H9 (cell line): ENCODE measurements around the gene SNX15. TPM values are rescaled to one million over a fixed set of nuclear protein-coding genes. Genes with fewer than 3 reads are reported as not detected.

Experiments used
- DNase-seq: peaks from one replicate; pipeline ENCODE4 v3.0.0-alpha.2; 2017
- H2AFZ ChIP-seq: one replicate; pipeline ENCODE4 v1.6.1; 2013; ENCODE audit warnings: mild to moderate bottlenecking, low read length, control low read depth, moderate library complexity
- H2AK5ac ChIP-seq: 2 replicates; pipeline ENCODE4 v1.6.1; 2013; ENCODE audit warnings: low read length, control low read depth, mixed read lengths; ENCODE audit not compliant: insufficient read length
- H2BK120ac ChIP-seq: one replicate; pipeline ENCODE4 v1.6.1; 2013; ENCODE audit warnings: low read depth, mild to moderate bottlenecking, low read length, control low read depth, inconsistent platforms; ENCODE audit not compliant: poor library complexity, severe bottlenecking
- H2BK12ac ChIP-seq: 2 replicates; pipeline ENCODE4 v1.6.1; 2013; ENCODE audit warnings: low read length, control low read depth, mixed read lengths, low read depth; ENCODE audit not compliant: insufficient read length
- H2BK15ac ChIP-seq: 2 replicates; pipeline ENCODE4 v1.6.1; 2013; ENCODE audit warnings: low read depth, low read length, control low read depth
- H2BK20ac ChIP-seq: one replicate; pipeline ENCODE4 v1.6.1; 2013; ENCODE audit warnings: low read depth, mild to moderate bottlenecking, low read length, control low read depth, inconsistent platforms; ENCODE audit not compliant: poor library complexity, severe bottlenecking
- H2BK5ac ChIP-seq: 2 replicates; pipeline ENCODE4 v1.6.1; 2013; ENCODE audit warnings: low read length, control low read depth, mixed read lengths; ENCODE audit not compliant: insufficient read length
- H3K14ac ChIP-seq: 2 replicates; pipeline ENCODE4 v1.6.1; 2013; ENCODE audit warnings: low read length, control low read depth; ENCODE audit not compliant: insufficient read depth
- H3K18ac ChIP-seq: 2 replicates; pipeline ENCODE4 v1.6.1; 2013; ENCODE audit warnings: low read depth, mild to moderate bottlenecking, mixed read lengths, low read length, control low read depth; ENCODE audit not compliant: insufficient read length
- H3K23ac ChIP-seq: 2 replicates; pipeline ENCODE4 v1.6.1; 2013; ENCODE audit warnings: low read length, control low read depth, mixed read lengths, low read depth; ENCODE audit not compliant: insufficient read length
- H3K23me2 ChIP-seq: 2 replicates; pipeline ENCODE4 v1.6.1; 2013; ENCODE audit warnings: low read depth, mild to moderate bottlenecking, mixed read lengths, low read length, control low read depth; ENCODE audit not compliant: insufficient read length, poor library complexity, severe bottlenecking
- H3K27ac ChIP-seq: 2 replicates; pipeline ENCODE4 v1.5.1; 2013; ENCODE audit warnings: low read length, control low read depth, mixed read lengths, low read depth; ENCODE audit not compliant: insufficient read length
- H3K27me3 ChIP-seq: 2 replicates; pipeline ENCODE4 v1.6.1; 2013; ENCODE audit warnings: low read length, control low read depth, inconsistent platforms; ENCODE audit not compliant: insufficient read depth
- H3K4ac ChIP-seq: 2 replicates; pipeline ENCODE4 v1.6.1; 2013; ENCODE audit warnings: low read depth, mild to moderate bottlenecking, control low read depth, inconsistent platforms, low read length, moderate library complexity
- H3K4me1 ChIP-seq: 2 replicates; pipeline ENCODE4 v1.6.1; 2013; ENCODE audit warnings: low read length, control low read depth, inconsistent platforms; ENCODE audit not compliant: insufficient read depth
- H3K4me2 ChIP-seq: 2 replicates; pipeline ENCODE4 v1.6.1; 2013; ENCODE audit warnings: low read length, control low read depth, mixed read lengths; ENCODE audit not compliant: insufficient read length, insufficient read depth
- H3K56ac ChIP-seq: 2 replicates; pipeline ENCODE4 v1.6.1; 2013; ENCODE audit warnings: low read depth, mild to moderate bottlenecking, mixed read lengths, low read length, control low read depth; ENCODE audit not compliant: insufficient read length
- H3K79me1 ChIP-seq: 2 replicates; pipeline ENCODE4 v1.6.1; 2013; ENCODE audit warnings: low read depth, mild to moderate bottlenecking, moderate library complexity, low read length, control low read depth, inconsistent platforms; ENCODE audit not compliant: insufficient read depth, poor library complexity, severe bottlenecking
- H3K79me2 ChIP-seq: 2 replicates; pipeline ENCODE4 v1.6.1; 2013; ENCODE audit warnings: low read length, control low read depth, inconsistent platforms; ENCODE audit not compliant: insufficient read depth
- H3K9ac ChIP-seq: 2 replicates; pipeline ENCODE4 v1.6.1; 2013; ENCODE audit warnings: low read length, control low read depth, mixed read lengths; ENCODE audit not compliant: insufficient read length; ENCODE audit errors: extremely low read depth
- H3K9me3 ChIP-seq: one replicate; pipeline ENCODE4 v1.6.1; 2013; ENCODE audit warnings: low read depth, low read length, inconsistent platforms; ENCODE audit not compliant: control insufficient read depth
- H3T11ph ChIP-seq: one replicate; pipeline ENCODE4 v1.6.1; 2013; ENCODE audit warnings: mild to moderate bottlenecking, low read length, control low read depth, inconsistent platforms
- H4K20me1 ChIP-seq: one replicate; pipeline ENCODE4 v1.6.1; 2013; ENCODE audit not compliant: control insufficient read depth, insufficient read length, insufficient read depth
- H4K5ac ChIP-seq: 2 replicates; pipeline ENCODE4 v1.6.1; 2013; ENCODE audit warnings: low read depth, mild to moderate bottlenecking, mixed read lengths, low read length, control low read depth; ENCODE audit not compliant: insufficient read length
- H4K8ac ChIP-seq: replicated peaks from 2 replicates; pipeline ENCODE4 v1.6.1; 2013; ENCODE audit warnings: low read length, control low read depth, mixed read lengths, low read depth; ENCODE audit not compliant: insufficient read length
- H4K91ac ChIP-seq: 2 replicates; pipeline ENCODE4 v1.6.1; 2013; ENCODE audit warnings: low read depth, mild to moderate bottlenecking, moderate library complexity, mixed read lengths, low read length, control low read depth; ENCODE audit not compliant: insufficient read length
- H3K27ac Mint-ChIP-seq, 3 experiments: 2 replicates in 2 of 3; 3 replicates in 1 of 3; pipeline ENCODE4 v1.8.0; 2020 to 2021; ENCODE audit warnings: mixed read lengths in 3 of 3, mild to moderate bottlenecking in 1 of 3, moderate library complexity in 1 of 3
- H3K27me3 Mint-ChIP-seq: 2 replicates; pipeline ENCODE4 v1.8.0; 2021; ENCODE audit warnings: low read depth, mild to moderate bottlenecking, moderate library complexity, mixed read lengths
- H3K36me3 Mint-ChIP-seq, 3 experiments: 2 replicates in 2 of 3; 3 replicates in 1 of 3; pipeline ENCODE4 v1.8.0; 2020 to 2021; ENCODE audit warnings: low read depth in 3 of 3, mixed read lengths in 3 of 3; ENCODE audit not compliant: insufficient read depth in 1 of 3
- H3K4me1 Mint-ChIP-seq, 2 experiments: 2 replicates each; pipeline ENCODE4 v1.8.0; 2020; ENCODE audit warnings: mixed read lengths in 2 of 2
- H3K4me3 Mint-ChIP-seq, 2 experiments: 2 replicates in 1 of 2; 3 replicates in 1 of 2; pipeline ENCODE4 v1.8.0; 2020 to 2021; ENCODE audit warnings: mild to moderate bottlenecking in 2 of 2, mixed read lengths in 2 of 2, moderate library complexity in 1 of 2
- H3K9me3 Mint-ChIP-seq, 2 experiments: 2 replicates in 1 of 2; 3 replicates in 1 of 2; pipeline ENCODE4 v1.8.0; 2020; ENCODE audit warnings: mild to moderate bottlenecking in 2 of 2, mixed read lengths in 2 of 2, moderate library complexity in 1 of 2
- CTCF ChIP-seq: fragments of 200-600 bp; sonication (generic); conservative IDR thresholded peaks from 3 replicates; pipeline ENCODE4 v1.8.0; 2021; ENCODE audit warnings: antibody characterized with exemption, mild to moderate bottlenecking
- WGBS: extraction: QIAGEN DNeasy Blood & Tissue Kit; methylation state at CpG from one replicate; pipeline ENCODE4 v1.1.7; 2013; ENCODE audit warnings: missing lambda C conversion rate, low lambda C conversion rate, mixed read lengths; ENCODE audit not compliant: insufficient read length; ENCODE audit errors: extremely low coverage; 5-methylcytosine and 5-hydroxymethylcytosine counted together
- total RNA-seq: library from RNA; stranded (reverse); gene quantifications from 2 replicates; pipeline ENCODE4 v1.2.1, GENCODE V29; 2021

Gene SNX15
- total RNA-seq, 1 experiment from 2014 or later = 24.3 TPM

GRCh38 chr11:65083834-65084597 lies 56.8 kb downstream of the SNX15 start, which contains the start of the genes CDCA5 and ZFPL1:
TSS of gene CDCA5 (minus strand) at chr11:65084040. CDS start at chr11:65083978, 62 bp downstream.
TSS of gene ZFPL1 (plus strand) at chr11:65084222. CDS start at chr11:65084699, 477 bp downstream.
- Mint-ChIP-seq H3K27me3 (no peaks in the 10 kb centered on the region), H3K4me3 (peak within 1 kb of the TSS; percentile 97 to 99), H3K27ac (peak within 1 kb of the TSS; percentile 98 to 100 (median 99)), H3K4me1 (peaks cover 14 to 16% of the 10 kb centered on the region in 2 experiments), H3K36me3 (peaks cover 26 to 66% (median 65%) of the 10 kb centered on the region in 3 experiments), H3K9me3 (no peaks in the 10 kb centered on the region; a peak in 1 of 5 replicates)
- Histone ChIP-seq H3T11ph (no peak within 1 kb of the TSS), H2BK15ac (no peak within 1 kb of the TSS), H4K91ac (no peak within 1 kb of the TSS), H2BK120ac (no peak within 1 kb of the TSS), H3K14ac (peak within 1 kb of the TSS; percentile 95), H2BK5ac (no peak within 1 kb of the TSS), H2AFZ (no peak within 1 kb of the TSS), H3K9me3 (no peaks in the 10 kb centered on the region), H2BK12ac (no peak within 1 kb of the TSS), H2BK20ac (no peak within 1 kb of the TSS), H3K4me2 (peak within 1 kb of the TSS; percentile 79), H3K23ac (no peak within 1 kb of the TSS), H3K79me2 (peaks cover 8% of the 10 kb centered on the region; the same call in 1 of the 2 replicates), H4K8ac (no peak within 1 kb of the TSS), H2AK5ac (no peak within 1 kb of the TSS), H3K27me3 (no peaks in the 10 kb centered on the region), H3K79me1 (peaks cover 4% of the 10 kb centered on the region), H3K23me2 (peaks cover 12% of the 10 kb centered on the region), H3K4ac (no peak within 1 kb of the TSS; the same call in 1 of the 2 replicates), H3K18ac (peak within 1 kb of the TSS; percentile 96), H3K56ac (no peak within 1 kb of the TSS), H4K5ac (peak within 1 kb of the TSS; percentile 37), H4K20me1 (peaks cover 3% of the 10 kb centered on the region), H3K4me1 (no peaks in the 10 kb centered on the region), H3K27ac (peak within 1 kb of the TSS; percentile 79), H3K9ac (peak within 1 kb of the TSS; percentile 93)
- DNase-seq = peak; percentile 96
- TF ChIP-seq CTCF = no peak
- no CpG with 5 or more reads among the region's 79 CpGs for WGBS
